Kidney epithelial cell (primary cell): Measurements from ENCODE around the gene MRTFB. TPM values are rescaled to one million over a fixed set of nuclear protein-coding genes. Genes with fewer than 3 reads are reported as not detected.

Source experiments
- DNase-seq: peaks from one replicate; pipeline ENCODE4 v3.0.0-alpha.2; 2010; ENCODE audit warnings: low read depth
- H3K27me3 ChIP-seq: 2 replicates; pipeline ENCODE4 v1.6.0; 2011; ENCODE audit warnings: low read length; ENCODE audit not compliant: control insufficient read depth, insufficient read depth
- H3K36me3 ChIP-seq: 2 replicates; pipeline ENCODE4 v1.5.1; 2011; ENCODE audit warnings: low read length; ENCODE audit not compliant: control insufficient read depth, insufficient read depth
- H3K4me3 ChIP-seq: 2 replicates; pipeline ENCODE4 v1.5.1; 2011; ENCODE audit warnings: low read depth, mild to moderate bottlenecking, control low read depth, low read length
- CTCF ChIP-seq: IDR thresholded peaks from 2 replicates; pipeline ENCODE4 v1.5.1; 2011; ENCODE audit warnings: mild to moderate bottlenecking, moderate library complexity, low read length, control low read depth, inconsistent platforms; ENCODE audit not compliant: insufficient read depth, poor library complexity, severe bottlenecking
- total RNA-seq: library from RNA; depleted of rRNA; stranded (reverse); fragments of >200 nt; gene quantifications from 2 replicates; pipeline ENCODE4 v1.2.3, GENCODE V29; 2015

The MRTFB gene
- total RNA-seq, 1 donor from 2014 or later, result 15.8 TPM

- no peak for TF ChIP-seq CTCF
- no peak overlapping the region for H3K4me3 ChIP-seq
- no peaks in the 10 kb centered on the region for H3K27me3 ChIP-seq
- H3K36me3 ChIP-seq, result peaks cover 2% of the 10 kb centered on the region
- DNase-seq, result no peak
Measured at GRCh38 chr16:14244196-14245010, 173.3 kb downstream of the MRTFB start.

- Histone ChIP-seq H3K36me3 (peaks cover 5% of the 10 kb centered on the region), H3K27me3 (no peaks in the 10 kb centered on the region), H3K4me3 (no peak overlapping the region)
- TF ChIP-seq CTCF, result no peak
- DNase-seq, result no peak
Measured at GRCh38 chr16:14248791-14249190, 177.7 kb downstream of the MRTFB start.

- DNase-seq, result no peak
- TF ChIP-seq CTCF, result peak; percentile 80
- Histone ChIP-seq H3K36me3 (peaks cover 5% of the 10 kb centered on the region), H3K4me3 (no peak overlapping the region), H3K27me3 (no peaks in the 10 kb centered on the region)
Measured at GRCh38 chr16:14249291-14250032, 178.3 kb downstream of the MRTFB start.

- no peak for DNase-seq
- no peak for TF ChIP-seq CTCF
- peaks cover 5% of the 10 kb centered on the region for H3K36me3 ChIP-seq
- H3K4me3 ChIP-seq, result no peak overlapping the region
- H3K27me3 ChIP-seq, result no peaks in the 10 kb centered on the region
Measured at GRCh38 chr16:14251419-14251818, 180.3 kb downstream of the MRTFB start.

GRCh38 chr16:14252860-14253259 lies 181.7 kb downstream of the MRTFB start:
- no peaks in the 10 kb centered on the region for H3K27me3 ChIP-seq
- DNase-seq, result no peak
- H3K36me3 ChIP-seq, result peaks cover 5% of the 10 kb centered on the region
- no peak for TF ChIP-seq CTCF
- no peak overlapping the region for H3K4me3 ChIP-seq
